Body of pancreas (tissue), 4 donors: ENCODE measurements around the gene FOXJ3.

ENCODE experiments used
- POLR2A ChIP-seq, 3 donors: fragments of 450-650 bp; IDR thresholded peaks; one replicate each; pipeline ENCODE4 v1.6.1; 2016; ENCODE audit warnings: antibody characterized with exemption in 3 of 3, mild to moderate bottlenecking in 2 of 3
- TF ChIP-seq, protein P1 (sequence below), 7 experiments: fragments of 450-650 bp in 4 of 7; fragments of 200-600 bp in 3 of 7; sonication (generic) in 3 of 7; IDR thresholded peaks; one replicate each; pipeline ENCODE4 v1.5.1; 2016 to 2019; ENCODE audit warnings: antibody characterized with exemption in 7 of 7

DNA sequence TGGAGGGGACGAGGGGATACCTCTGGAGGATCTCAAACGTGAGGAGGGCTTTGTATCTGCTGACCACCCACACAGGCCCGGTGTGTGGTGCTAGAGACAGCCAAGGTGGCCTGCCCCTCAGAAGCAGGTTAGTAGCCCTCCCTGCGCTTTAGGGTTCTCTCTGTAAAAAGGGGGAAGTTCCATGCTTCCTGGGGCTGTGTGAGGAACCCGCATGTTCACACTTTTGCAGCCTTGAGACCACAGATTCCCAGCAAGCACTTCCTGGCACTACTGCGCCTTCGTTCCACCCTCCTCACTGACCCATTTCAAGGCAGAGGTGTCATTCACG, 189.7 kb downstream of the FOXJ3 start:
- TF ChIP-seq, protein P1, sequence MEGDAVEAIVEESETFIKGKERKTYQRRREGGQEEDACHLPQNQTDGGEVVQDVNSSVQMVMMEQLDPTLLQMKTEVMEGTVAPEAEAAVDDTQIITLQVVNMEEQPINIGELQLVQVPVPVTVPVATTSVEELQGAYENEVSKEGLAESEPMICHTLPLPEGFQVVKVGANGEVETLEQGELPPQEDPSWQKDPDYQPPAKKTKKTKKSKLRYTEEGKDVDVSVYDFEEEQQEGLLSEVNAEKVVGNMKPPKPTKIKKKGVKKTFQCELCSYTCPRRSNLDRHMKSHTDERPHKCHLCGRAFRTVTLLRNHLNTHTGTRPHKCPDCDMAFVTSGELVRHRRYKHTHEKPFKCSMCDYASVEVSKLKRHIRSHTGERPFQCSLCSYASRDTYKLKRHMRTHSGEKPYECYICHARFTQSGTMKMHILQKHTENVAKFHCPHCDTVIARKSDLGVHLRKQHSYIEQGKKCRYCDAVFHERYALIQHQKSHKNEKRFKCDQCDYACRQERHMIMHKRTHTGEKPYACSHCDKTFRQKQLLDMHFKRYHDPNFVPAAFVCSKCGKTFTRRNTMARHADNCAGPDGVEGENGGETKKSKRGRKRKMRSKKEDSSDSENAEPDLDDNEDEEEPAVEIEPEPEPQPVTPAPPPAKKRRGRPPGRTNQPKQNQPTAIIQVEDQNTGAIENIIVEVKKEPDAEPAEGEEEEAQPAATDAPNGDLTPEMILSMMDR (IDR thresholded peaks at IDR 0.05) = no peak
- no peak for TF ChIP-seq POLR2A (IDR thresholded peaks at IDR 0.05)
